Measurements from ENCODE around the gene LRRC4B. TPM values are rescaled to one million over a fixed set of nuclear protein-coding genes. Genes with fewer than 3 reads are reported as not detected.

LRRC4B gene
- polyA plus RNA-seq, 1 donor (not counting 4 experiments of a cell fraction or from before 2014, with no cell fraction given): not detected

GRCh38 chr19:50553134-50553703 lies 15.0 kb downstream of the LRRC4B start:
- H3K27me3 ChIP-seq (ENCODE audit: control insufficient read depth, extremely low read depth, insufficient read depth, low read length): peaks cover 57% of the 10 kb centered on the region
- dilution Hi-C loops (cut with MboI; ENCODE audit: extremely low pct_ligation_motif_present, low sequenced_read_pairs): no loop called here
- no peak for FAIRE-seq

GRCh38 chr19:50552540-50552939 lies 15.7 kb downstream of the LRRC4B start:
- TF ChIP-seq EZH2 (IDR thresholded peaks at IDR 0.05; ENCODE audit: low read length) (no peak), CTCF (optimal IDR thresholded peaks at IDR 0.05 in 1 of 3, IDR thresholded peaks at IDR 0.05 in 1 of 3, conservative IDR thresholded peaks at IDR 0.05 in 1 of 3; ENCODE audit: extremely low read depth in 1 of 3, insufficient read depth in 2 of 3, low read length in 3 of 3) (no peak)
- DNase-seq (ENCODE audit: low read depth, low spot score) (no peak), FAIRE-seq (no peak)
- no peaks in the 10 kb centered on the region for H4K20me1 ChIP-seq (ENCODE audit: control insufficient read depth, extremely low read depth, insufficient read depth, low read length)
- no peaks in the 10 kb centered on the region for H3K4me1 ChIP-seq (ENCODE audit: control insufficient read depth, extremely low read depth, insufficient read depth, low read length)
- no peaks in the 10 kb centered on the region for H3K9me1 ChIP-seq (ENCODE audit: control insufficient read depth, extremely low read depth, insufficient read depth, low read length)
- no peak overlapping the region for H3K27ac ChIP-seq (ENCODE audit: control insufficient read depth, insufficient read depth, low read length)
- H3K9me3 ChIP-seq (ENCODE audit: control insufficient read depth, low read depth, low read length): no peaks in the 10 kb centered on the region
- no peak overlapping the region for H3K9ac ChIP-seq (ENCODE audit: control insufficient read depth, extremely low read depth, insufficient read depth, low read length)
- no peak overlapping the region for H3K4me2 ChIP-seq (ENCODE audit: control insufficient read depth, extremely low read depth, insufficient read depth, low read depth, low read length)
- no peak overlapping the region for H3K4me3 ChIP-seq (ENCODE audit: control insufficient read depth in 2 of 3, extremely low read depth in 1 of 3, insufficient read depth in 2 of 3, low read depth in 1 of 3, low read length in 3 of 3)
- H3K79me2 ChIP-seq (ENCODE audit: control insufficient read depth, insufficient read depth, low read length): no peaks in the 10 kb centered on the region
- H3K36me3 ChIP-seq (ENCODE audit: control insufficient read depth in 2 of 2, extremely low read depth in 1 of 2, insufficient read depth in 2 of 2, low read length in 2 of 2): no peaks in the 10 kb centered on the region
- dilution Hi-C loops (cut with MboI; ENCODE audit: extremely low pct_ligation_motif_present, low sequenced_read_pairs): no loop called here
- no peak overlapping the region for H2AFZ ChIP-seq (ENCODE audit: control insufficient read depth, low read length)
- H3K27me3 ChIP-seq (ENCODE audit: control insufficient read depth, extremely low read depth, insufficient read depth, low read length): peaks cover 57% of the 10 kb centered on the region

More at GRCh38 chr19:50553134-50553703, 15.0 kb downstream of the LRRC4B start:
- Histone ChIP-seq H3K36me3 (ENCODE audit: control insufficient read depth in 2 of 2, extremely low read depth in 1 of 2, insufficient read depth in 2 of 2, low read length in 2 of 2) (no peaks in the 10 kb centered on the region), H3K4me1 (ENCODE audit: control insufficient read depth, extremely low read depth, insufficient read depth, low read length) (no peaks in the 10 kb centered on the region), H4K20me1 (ENCODE audit: control insufficient read depth, extremely low read depth, insufficient read depth, low read length) (no peaks in the 10 kb centered on the region), H3K9me3 (ENCODE audit: control insufficient read depth, low read depth, low read length) (no peaks in the 10 kb centered on the region), H3K27ac (ENCODE audit: control insufficient read depth, insufficient read depth, low read length) (no peak overlapping the region), H2AFZ (ENCODE audit: control insufficient read depth, low read length) (no peak overlapping the region), H3K9ac (ENCODE audit: control insufficient read depth, extremely low read depth, insufficient read depth, low read length) (no peak overlapping the region), H3K4me3 (ENCODE audit: control insufficient read depth in 2 of 3, extremely low read depth in 1 of 3, insufficient read depth in 2 of 3, low read depth in 1 of 3, low read length in 3 of 3) (no peak overlapping the region), H3K4me2 (ENCODE audit: control insufficient read depth, extremely low read depth, insufficient read depth, low read depth, low read length) (no peak overlapping the region), H3K79me2 (ENCODE audit: control insufficient read depth, insufficient read depth, low read length) (no peaks in the 10 kb centered on the region), H3K9me1 (ENCODE audit: control insufficient read depth, extremely low read depth, insufficient read depth, low read length) (no peaks in the 10 kb centered on the region)
- TF ChIP-seq CTCF (optimal IDR thresholded peaks at IDR 0.05 in 1 of 3, IDR thresholded peaks at IDR 0.05 in 1 of 3, conservative IDR thresholded peaks at IDR 0.05 in 1 of 3; ENCODE audit: extremely low read depth in 1 of 3, insufficient read depth in 2 of 3, low read length in 3 of 3) (no peak), EZH2 (IDR thresholded peaks at IDR 0.05; ENCODE audit: low read length) (no peak)
- no peak for DNase-seq (ENCODE audit: low read depth, low spot score)
